Nucleus accumbens (tissue), 56 donors: Measurements from ENCODE around the gene LSM14A.
A peak's percentile ranks its signal among the peaks of the same experiment; 100 is the strongest.

Source experiments
- DNase-seq, 56 donors: peaks; one replicate each; lab custom pipeline; 2025; lab: John Stamatoyannopoulos, UW

The LSM14A gene

DNA sequence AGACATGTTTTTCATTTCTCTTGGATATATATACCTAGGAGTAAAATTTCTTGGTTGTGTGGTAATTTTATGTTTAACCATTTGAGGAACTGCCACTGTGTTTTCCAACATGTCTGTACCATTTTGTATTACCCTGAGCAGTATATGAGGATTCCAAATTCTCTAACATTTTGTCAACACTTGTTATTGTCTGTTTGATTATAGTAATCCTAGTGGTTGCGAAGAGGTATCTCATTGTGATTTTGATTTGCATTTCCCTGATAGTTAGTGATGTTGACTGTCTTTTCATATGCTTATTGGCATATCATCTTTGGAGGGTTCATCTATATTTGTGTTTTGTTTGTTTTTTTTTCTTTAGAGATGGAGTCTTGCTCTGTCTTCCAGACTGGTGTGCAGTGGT lies 103.4 kb downstream of the LSM14A start:
- DNase-seq = no peak

DNA sequence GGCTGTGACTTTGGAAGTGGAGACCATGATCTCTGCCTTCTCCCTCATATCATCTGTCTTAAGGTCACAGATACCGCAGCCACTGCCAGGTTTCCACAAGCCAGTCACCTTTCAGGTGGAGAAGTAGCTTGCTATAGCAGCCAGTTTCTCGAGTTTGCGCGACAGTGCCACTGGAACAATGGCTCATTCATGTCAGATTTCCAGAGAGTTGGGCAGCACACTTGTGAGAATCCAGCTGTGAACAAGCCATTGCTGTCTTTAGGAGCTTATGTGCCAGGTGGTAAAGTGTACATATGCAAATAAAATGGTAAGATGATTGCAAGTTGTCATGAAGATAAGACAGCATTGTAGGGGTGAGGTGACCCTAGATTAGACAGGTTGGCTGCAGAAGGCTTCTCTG lies 104.3 kb downstream of the LSM14A start:
- peak in 34 of 56 donors; percentile 4 to 54 (median 18) for DNase-seq

DNA sequence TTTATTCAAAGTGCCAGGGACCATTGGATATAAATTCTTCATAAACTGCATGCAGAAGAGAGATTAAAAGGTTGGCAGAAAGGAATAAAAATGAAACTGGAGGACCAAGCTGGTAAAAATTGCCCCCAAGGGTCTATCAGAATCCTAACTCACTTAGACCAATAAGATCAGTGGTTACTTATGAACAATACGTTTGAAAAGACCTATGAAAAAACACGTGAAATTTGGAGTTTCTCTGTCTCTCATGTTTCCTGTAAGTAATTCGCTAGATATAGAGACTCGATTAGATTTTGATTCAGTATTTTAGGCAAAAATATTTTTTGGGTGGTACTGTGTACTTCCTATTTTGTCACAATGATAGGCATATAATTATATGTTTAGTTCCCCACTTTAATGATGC lies 104.9 kb downstream of the LSM14A start:
- no peak for DNase-seq

DNA sequence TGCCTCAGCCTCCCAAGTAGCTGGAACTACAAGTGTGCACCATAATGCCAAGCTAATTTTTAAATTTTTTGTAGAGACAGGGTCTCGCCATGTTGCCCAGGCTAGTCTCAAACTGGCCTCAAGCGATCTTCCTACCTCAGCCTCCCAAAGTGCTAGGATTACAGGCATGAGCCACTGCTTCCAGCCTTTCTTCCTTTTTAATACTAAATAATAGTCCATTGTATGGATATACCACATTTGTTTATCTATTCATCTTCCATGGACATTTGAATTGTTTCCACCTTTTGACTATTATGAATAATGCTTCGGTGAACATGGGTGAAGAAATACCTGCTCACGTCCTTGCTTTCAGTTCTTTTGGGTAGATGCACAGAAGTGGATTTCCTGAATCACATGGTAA lies 106.5 kb downstream of the LSM14A start:
- no peak for DNase-seq
